22Rv1 (cell line): Measurements from ENCODE around the gene NOX5.

Experiments
- H3K27ac ChIP-seq: fragments of 450-650 bp; 2 replicates; pipeline ENCODE4 v1.5.1; 2017
- ZFX ChIP-seq: fragments of 450-650 bp; IDR thresholded peaks from 2 replicates; pipeline ENCODE4 v1.6.1; 2017; ENCODE audit warnings: antibody characterized with exemption, borderline replicate concordance
- TF ChIP-seq, protein P1 (sequence below): fragments of 450-650 bp; IDR thresholded peaks from 2 replicates; pipeline ENCODE4 v1.5.1; 2017; ENCODE audit warnings: mild to moderate bottlenecking

The NOX5 gene

GRCh38 chr15:69021895-69022294 lies 7.4 kb downstream of the NOX5 start:
- TF ChIP-seq, protein P1, sequence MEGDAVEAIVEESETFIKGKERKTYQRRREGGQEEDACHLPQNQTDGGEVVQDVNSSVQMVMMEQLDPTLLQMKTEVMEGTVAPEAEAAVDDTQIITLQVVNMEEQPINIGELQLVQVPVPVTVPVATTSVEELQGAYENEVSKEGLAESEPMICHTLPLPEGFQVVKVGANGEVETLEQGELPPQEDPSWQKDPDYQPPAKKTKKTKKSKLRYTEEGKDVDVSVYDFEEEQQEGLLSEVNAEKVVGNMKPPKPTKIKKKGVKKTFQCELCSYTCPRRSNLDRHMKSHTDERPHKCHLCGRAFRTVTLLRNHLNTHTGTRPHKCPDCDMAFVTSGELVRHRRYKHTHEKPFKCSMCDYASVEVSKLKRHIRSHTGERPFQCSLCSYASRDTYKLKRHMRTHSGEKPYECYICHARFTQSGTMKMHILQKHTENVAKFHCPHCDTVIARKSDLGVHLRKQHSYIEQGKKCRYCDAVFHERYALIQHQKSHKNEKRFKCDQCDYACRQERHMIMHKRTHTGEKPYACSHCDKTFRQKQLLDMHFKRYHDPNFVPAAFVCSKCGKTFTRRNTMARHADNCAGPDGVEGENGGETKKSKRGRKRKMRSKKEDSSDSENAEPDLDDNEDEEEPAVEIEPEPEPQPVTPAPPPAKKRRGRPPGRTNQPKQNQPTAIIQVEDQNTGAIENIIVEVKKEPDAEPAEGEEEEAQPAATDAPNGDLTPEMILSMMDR, result no peak
- TF ChIP-seq ZFX, result no peak
- H3K27ac ChIP-seq, result no peak overlapping the region

GRCh38 chr15:69025320-69025719 lies 10.8 kb downstream of the NOX5 start:
- TF ChIP-seq, protein P1, result no peak
- no peak for TF ChIP-seq ZFX
- H3K27ac ChIP-seq, result no peak overlapping the region

- no peak for TF ChIP-seq ZFX
- TF ChIP-seq, protein P1, result no peak
- no peak overlapping the region for H3K27ac ChIP-seq
These were observed 11.9 kb downstream of the NOX5 start for GRCh38 chr15:69026355-69026754.

- TF ChIP-seq, protein P1, result no peak
- no peak for TF ChIP-seq ZFX
- H3K27ac ChIP-seq, result no peak overlapping the region
These were observed 13.6 kb downstream of the NOX5 start for GRCh38 chr15:69027976-69028518.

- H3K27ac ChIP-seq, result no peak overlapping the region
These were observed 16.8 kb downstream of the NOX5 start for GRCh38 chr15:69031013-69032001.

GRCh38 chr15:69032031-69032430 lies 17.5 kb downstream of the NOX5 start:
- no peak for TF ChIP-seq ZFX
- TF ChIP-seq, protein P1, result no peak

More at GRCh38 chr15:69031013-69032001, 16.8 kb downstream of the NOX5 start:
- TF ChIP-seq ZFX, result no peak
- TF ChIP-seq, protein P1, result peak; percentile 90

More at GRCh38 chr15:69032031-69032430, 17.5 kb downstream of the NOX5 start:
- no peak overlapping the region for H3K27ac ChIP-seq
